ENCODE results near the gene ARHGAP11B.
"Not testable (repeated sequence)": the region's sequence is repeated elsewhere in the genome, so short reads cannot be mapped to it uniquely, and the experiment has no call there.

ARHGAP11B gene

GRCh38 chr15:30625436-30626193, at the start of gene ARHGAP11B:
ARHGAP11B (plus strand) TSS chr15:30626128.
- FAIRE-seq: peak; percentile 95

- FAIRE-seq: not testable (repeated sequence)
Observed at GRCh38 chr15:30579394-30579970, 46.4 kb upstream of the ARHGAP11B start.

GRCh38 chr15:30580716-30581115, 45.2 kb upstream of the ARHGAP11B start:
- FAIRE-seq: not testable (repeated sequence)

GRCh38 chr15:30598953-30599352, 27.0 kb upstream of the ARHGAP11B start:
- not testable (repeated sequence) for FAIRE-seq

- FAIRE-seq: not testable (repeated sequence)
Observed at GRCh38 chr15:30603796-30604195, 22.1 kb upstream of the ARHGAP11B start, which contains the start of gene GOLGA8H. GOLGA8H (plus strand) TSS chr15:30604028; CDS start chr15:30604126, 98 bp downstream.

GRCh38 chr15:30612271-30612670, 13.7 kb upstream of the ARHGAP11B start:
- not testable (repeated sequence) for FAIRE-seq

- FAIRE-seq: peak; percentile 91
Observed at GRCh38 chr15:30621342-30621741, 4.6 kb upstream of the ARHGAP11B start.

GRCh38 chr15:30626194-30626565, 252 bp downstream of the ARHGAP11B start:
- not testable (repeated sequence) for FAIRE-seq

- FAIRE-seq: not testable (repeated sequence)
Observed at GRCh38 chr15:30626632-30627031, 704 bp downstream of the ARHGAP11B start.

- no peak for FAIRE-seq
Observed at GRCh38 chr15:30650012-30650929, 24.3 kb downstream of the ARHGAP11B start.

- peak; percentile 89 for FAIRE-seq
Observed at GRCh38 chr15:30661154-30661553, 35.2 kb downstream of the ARHGAP11B start.

- not testable (repeated sequence) for FAIRE-seq
Observed at GRCh38 chr15:30669621-30670020, 43.7 kb downstream of the ARHGAP11B start.

- no peak for FAIRE-seq
Observed at GRCh38 chr15:30670056-30670455, 44.1 kb downstream of the ARHGAP11B start.

- no peak for FAIRE-seq
Observed at GRCh38 chr15:30671309-30671708, 45.4 kb downstream of the ARHGAP11B start.

GRCh38 chr15:30675126-30675525, 49.2 kb downstream of the ARHGAP11B start:
- no peak for FAIRE-seq

- not testable (repeated sequence) for FAIRE-seq
Observed at GRCh38 chr15:30675891-30676290, 50.0 kb downstream of the ARHGAP11B start.

GRCh38 chr15:30680997-30681396, 55.1 kb downstream of the ARHGAP11B start:
- FAIRE-seq: not testable (repeated sequence)

- not testable (repeated sequence) for FAIRE-seq
Observed at GRCh38 chr15:30685709-30686285, 59.9 kb downstream of the ARHGAP11B start.

- not testable (repeated sequence) for FAIRE-seq
Observed at GRCh38 chr15:30686651-30687050, 60.7 kb downstream of the ARHGAP11B start.
